Measurements from ENCODE around the gene MCMBP.

MCMBP gene

DNA sequence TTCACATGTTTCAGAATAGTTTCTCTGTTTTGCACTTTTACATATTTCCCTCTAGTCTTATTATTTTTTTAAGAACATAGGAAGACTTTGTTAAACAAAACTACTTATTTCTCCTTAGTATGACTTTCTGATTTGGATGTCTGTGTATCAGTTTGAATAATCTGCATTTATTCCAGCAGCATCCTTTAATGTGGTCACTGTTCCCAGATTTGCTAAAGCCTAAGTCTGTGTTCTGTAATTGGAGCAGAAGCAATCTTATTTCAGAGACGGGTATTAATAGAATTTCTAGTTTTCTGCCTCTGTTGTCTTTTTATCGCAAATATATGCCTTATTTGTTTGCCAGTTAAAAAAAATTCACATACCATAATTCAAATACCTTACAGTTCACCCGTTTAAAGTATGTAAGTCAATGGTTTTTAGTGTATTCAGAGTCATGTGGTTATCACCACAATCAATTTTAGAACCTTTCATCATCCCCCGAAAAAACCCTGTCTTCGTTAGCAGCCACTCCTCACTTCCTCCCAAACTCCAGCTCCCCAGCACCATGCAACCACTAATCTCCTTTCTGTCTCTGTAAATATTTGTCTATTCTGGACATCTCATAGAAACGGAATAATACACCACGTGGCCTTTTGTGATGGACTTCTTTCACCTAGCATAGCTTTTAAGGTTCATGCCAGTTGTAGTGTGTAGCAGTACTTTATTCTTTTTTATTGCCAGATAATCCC lies 88.1 kb downstream of the MCMBP start:
- H3K4me3 ChIP-seq (ENCODE audit: low read depth, low read length) = no peak overlapping the region

DNA sequence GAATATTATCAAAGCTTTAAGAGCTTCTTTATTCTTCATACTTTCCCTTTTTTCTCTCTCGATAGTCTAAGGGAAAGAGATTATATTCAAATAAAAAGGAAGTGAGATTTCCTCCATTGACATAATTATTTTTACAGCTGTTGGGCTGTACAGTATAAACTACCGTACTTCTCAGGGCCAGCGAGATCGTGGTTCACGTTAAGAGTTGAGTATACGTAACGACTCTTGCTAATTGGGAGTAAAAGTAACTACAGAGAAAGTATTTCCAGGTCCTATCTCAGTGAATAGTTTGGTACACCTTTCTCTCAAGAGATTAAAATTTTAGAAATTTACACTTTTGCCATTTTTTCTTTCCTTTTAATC lies 89.0 kb downstream of the MCMBP start:
- H3K4me3 ChIP-seq (ENCODE audit: low read depth, low read length) = no peak overlapping the region

DNA sequence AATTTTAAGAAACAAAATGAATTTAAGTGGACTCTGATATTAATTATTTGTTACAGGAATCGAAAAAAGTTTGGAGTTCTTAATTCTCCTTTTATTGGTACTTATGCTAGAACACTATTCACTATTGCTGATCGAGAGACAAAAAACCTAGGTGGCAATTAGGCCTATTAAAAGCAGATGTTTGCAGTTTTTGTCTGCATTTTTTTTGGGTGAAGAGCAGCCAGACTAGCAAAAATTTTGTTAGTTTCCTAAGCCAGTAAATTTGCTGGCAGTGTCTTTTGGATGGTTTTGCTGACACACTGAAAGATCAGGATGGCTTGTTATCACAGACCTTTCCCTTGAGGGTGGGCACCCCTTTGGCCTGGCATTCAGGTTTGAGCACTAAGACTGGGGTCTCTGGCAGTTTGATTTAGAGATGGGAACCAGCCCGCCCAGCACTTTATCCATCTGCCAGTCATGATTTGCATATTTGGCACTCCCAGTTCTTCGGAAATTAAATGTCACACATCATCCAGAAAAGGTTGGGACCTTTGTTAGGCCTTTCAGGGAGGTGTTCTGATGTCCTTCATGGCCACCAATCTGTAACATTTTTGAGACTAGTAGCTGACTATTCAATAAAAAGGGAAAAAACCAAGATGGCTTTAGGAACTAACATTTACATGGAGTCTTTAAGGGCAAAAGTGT lies 89.5 kb downstream of the MCMBP start:
- no peak overlapping the region for H3K4me3 ChIP-seq (ENCODE audit: low read depth, low read length)

DNA sequence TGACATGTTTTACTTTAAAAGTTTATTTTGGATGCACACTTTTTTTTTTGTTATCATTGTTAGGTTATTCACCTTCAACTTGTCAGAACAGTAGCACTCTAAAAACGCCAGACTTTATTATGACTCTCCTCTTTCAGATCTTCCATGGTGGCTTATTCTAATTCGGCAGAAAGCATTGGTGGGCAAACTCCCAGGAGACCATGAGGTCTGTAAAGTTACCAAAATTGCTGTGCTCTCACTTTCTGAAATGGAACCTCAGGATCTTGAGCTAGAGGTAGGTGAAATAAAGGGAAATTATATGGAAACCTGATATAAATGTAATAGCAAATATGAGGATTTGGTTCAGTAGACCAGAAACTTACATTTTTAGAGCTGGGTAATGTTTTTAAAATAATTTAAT lies 91.1 kb downstream of the MCMBP start:
- no peak overlapping the region for H3K4me3 ChIP-seq (ENCODE audit: low read depth, low read length)

DNA sequence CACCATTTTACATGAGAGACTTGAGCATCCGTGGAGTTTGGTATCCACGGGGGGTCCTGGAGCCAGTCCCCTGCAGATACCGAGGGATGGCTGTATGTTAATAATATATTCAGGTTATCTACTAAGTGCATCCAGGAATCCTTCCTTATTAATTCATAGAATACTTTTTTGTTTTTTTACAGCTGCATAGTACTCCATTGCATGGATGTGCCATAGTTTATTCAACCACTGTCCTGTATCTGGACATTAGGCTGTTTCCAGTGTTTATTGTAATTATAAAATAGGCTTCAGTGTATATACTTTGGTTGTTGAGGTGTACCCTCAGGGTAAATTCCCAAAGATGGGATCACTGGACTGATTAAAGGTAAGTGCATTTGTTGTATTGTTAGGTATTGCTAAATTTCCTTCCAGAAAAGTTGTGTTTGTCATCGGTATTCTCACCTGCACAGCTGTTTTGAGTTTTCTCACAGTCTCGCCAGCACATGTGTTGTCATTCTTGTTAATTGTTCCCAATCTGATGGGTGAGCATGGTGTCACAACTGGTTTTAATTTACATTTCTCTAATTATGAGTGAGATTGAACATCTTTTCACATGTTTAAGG lies 91.7 kb downstream of the MCMBP start:
- H3K4me3 ChIP-seq (ENCODE audit: low read depth, low read length) = no peak overlapping the region
